C4-2B (cell line): ENCODE data around the gene HOXB4.

Experiments used
- CTCF ChIP-seq: fragments of 450-650 bp; conservative IDR thresholded peaks from 2 replicates; pipeline ENCODE4 v1.5.1; 2017; ENCODE audit warnings: mild to moderate bottlenecking
- ZFX ChIP-seq: fragments of 450-650 bp; IDR thresholded peaks from 2 replicates; pipeline ENCODE4 v1.6.1; 2017

GRCh38 chr17:48598736-48599135 is 20.6 kb upstream of the HOXB4 start:
- TF ChIP-seq CTCF (no peak), ZFX (no peak)
